Mesendoderm (in vitro differentiated cells): ENCODE data around the gene FAAH.

Experiments
- DNase-seq: peaks from one replicate; pipeline ENCODE4 v3.0.0; 2013
- H2AK5ac ChIP-seq: 2 replicates; pipeline ENCODE4 v1.6.1; 2013; ENCODE audit warnings: low read length, inconsistent platforms
- H2BK120ac ChIP-seq: 2 replicates; pipeline ENCODE4 v1.6.1; 2013; ENCODE audit warnings: low read depth, mild to moderate bottlenecking, low read length, moderate library complexity, mixed read lengths
- H2BK15ac ChIP-seq: replicated peaks from 2 replicates; pipeline ENCODE4 v1.6.1; 2013; ENCODE audit warnings: low read depth, mild to moderate bottlenecking, moderate library complexity
- H2BK5ac ChIP-seq: 2 replicates; pipeline ENCODE4 v1.6.1; 2013; ENCODE audit warnings: low read length, inconsistent platforms
- H3K18ac ChIP-seq: 2 replicates; pipeline ENCODE4 v1.6.1; 2013; ENCODE audit warnings: mild to moderate bottlenecking, low read length, mixed read lengths
- H3K23ac ChIP-seq: one replicate; pipeline ENCODE4 v1.6.1; 2013; ENCODE audit warnings: low read length
- H3K27ac ChIP-seq: 2 replicates; pipeline ENCODE4 v1.5.1; 2013; ENCODE audit warnings: low read depth, mild to moderate bottlenecking, inconsistent platforms, low read length, moderate library complexity
- H3K27me3 ChIP-seq: 2 replicates; pipeline ENCODE4 v1.6.1; 2013; ENCODE audit warnings: low read length, control low read depth, mild to moderate bottlenecking, inconsistent platforms; ENCODE audit not compliant: insufficient read depth, poor library complexity
- H3K36me3 ChIP-seq: 2 replicates; pipeline ENCODE4 v1.6.1; 2013; ENCODE audit warnings: low read length, inconsistent platforms; ENCODE audit not compliant: control insufficient read depth, insufficient read depth
- H3K4ac ChIP-seq: one replicate; pipeline ENCODE4 v1.6.1; 2013; ENCODE audit warnings: low read depth, mild to moderate bottlenecking, low read length, moderate library complexity
- H3K4me1 ChIP-seq: 2 replicates; pipeline ENCODE4 v1.6.1; 2013; ENCODE audit warnings: low read depth, low read length, inconsistent platforms; ENCODE audit not compliant: control insufficient read depth
- H3K4me2 ChIP-seq: 2 replicates; pipeline ENCODE4 v1.6.1; 2013; ENCODE audit warnings: low read length
- H3K4me3 ChIP-seq: 2 replicates; pipeline ENCODE4 v1.5.1; 2013; ENCODE audit warnings: mild to moderate bottlenecking, low read length
- H3K56ac ChIP-seq: one replicate; pipeline ENCODE4 v1.6.1; 2013; ENCODE audit warnings: low read length
- H3K79me1 ChIP-seq: 2 replicates; pipeline ENCODE4 v1.6.1; 2013; ENCODE audit warnings: low read length, inconsistent platforms
- H3K79me2 ChIP-seq: 2 replicates; pipeline ENCODE4 v1.6.1; 2013; ENCODE audit warnings: mild to moderate bottlenecking, low read length; ENCODE audit not compliant: control insufficient read depth, insufficient read depth
- H3K9ac ChIP-seq: 2 replicates; pipeline ENCODE4 v1.6.1; 2013; ENCODE audit warnings: low read length, inconsistent platforms
- H4K5ac ChIP-seq: one replicate; pipeline ENCODE4 v1.6.1; 2013; ENCODE audit warnings: low read length
- H4K8ac ChIP-seq: one replicate; pipeline ENCODE4 v1.6.1; 2013; ENCODE audit warnings: low read depth, mild to moderate bottlenecking, control low read depth, low read length, moderate library complexity
- WGBS: extraction: QIAGEN DNeasy Blood & Tissue Kit; methylation state at CpG from one replicate; pipeline ENCODE4 v1.1.7; 2013; ENCODE audit warnings: low lambda C conversion rate, missing lambda C conversion rate; ENCODE audit not compliant: insufficient coverage; ENCODE audit errors: extremely low coverage; 5-methylcytosine and 5-hydroxymethylcytosine counted together

FAAH gene

DNA sequence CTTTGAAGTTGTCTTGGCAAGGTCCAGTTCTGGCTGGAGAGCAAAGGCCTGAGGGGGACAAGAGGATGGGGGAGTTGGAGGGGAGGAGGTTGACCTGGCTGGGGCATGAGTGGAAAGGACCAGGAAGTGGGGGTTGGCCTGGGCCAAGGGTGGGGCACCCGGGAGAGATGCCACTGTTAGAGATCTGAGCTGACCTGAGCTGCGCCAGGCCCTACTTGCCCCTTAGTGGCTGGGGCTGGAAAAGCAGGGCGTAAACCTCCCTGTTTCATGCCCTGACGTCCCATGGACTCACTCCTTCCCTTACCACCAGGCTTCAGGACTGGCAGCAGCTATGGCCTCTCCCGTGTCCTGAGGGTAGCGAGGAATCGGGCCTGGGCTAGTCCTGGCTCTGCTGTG is 16.9 kb downstream of the FAAH start:
- no peak overlapping the region for H3K56ac ChIP-seq
- no peak overlapping the region for H3K9ac ChIP-seq
- H2BK120ac ChIP-seq, result no peak overlapping the region
- no peak overlapping the region for H4K8ac ChIP-seq
- no peak overlapping the region for H4K5ac ChIP-seq
- peaks cover 11% of the 10 kb centered on the region for H3K4me1 ChIP-seq
- no peak overlapping the region for H2BK15ac ChIP-seq
- H3K23ac ChIP-seq, result no peak overlapping the region
- H3K18ac ChIP-seq, result no peak overlapping the region
- H2BK5ac ChIP-seq, result no peak overlapping the region
- no CpG with 5 or more reads among the region's 7 CpGs for WGBS
- no peak overlapping the region for H3K4me2 ChIP-seq
- no peaks in the 10 kb centered on the region for H3K79me1 ChIP-seq
- no peaks in the 10 kb centered on the region for H3K36me3 ChIP-seq
- no peak overlapping the region for H2AK5ac ChIP-seq
- no peaks in the 10 kb centered on the region for H3K27me3 ChIP-seq
- no peak overlapping the region for H3K4me3 ChIP-seq
- H3K4ac ChIP-seq, result no peak overlapping the region
- no peaks in the 10 kb centered on the region for H3K79me2 ChIP-seq
- no peak for DNase-seq
- H3K27ac ChIP-seq, result no peak overlapping the region

DNA sequence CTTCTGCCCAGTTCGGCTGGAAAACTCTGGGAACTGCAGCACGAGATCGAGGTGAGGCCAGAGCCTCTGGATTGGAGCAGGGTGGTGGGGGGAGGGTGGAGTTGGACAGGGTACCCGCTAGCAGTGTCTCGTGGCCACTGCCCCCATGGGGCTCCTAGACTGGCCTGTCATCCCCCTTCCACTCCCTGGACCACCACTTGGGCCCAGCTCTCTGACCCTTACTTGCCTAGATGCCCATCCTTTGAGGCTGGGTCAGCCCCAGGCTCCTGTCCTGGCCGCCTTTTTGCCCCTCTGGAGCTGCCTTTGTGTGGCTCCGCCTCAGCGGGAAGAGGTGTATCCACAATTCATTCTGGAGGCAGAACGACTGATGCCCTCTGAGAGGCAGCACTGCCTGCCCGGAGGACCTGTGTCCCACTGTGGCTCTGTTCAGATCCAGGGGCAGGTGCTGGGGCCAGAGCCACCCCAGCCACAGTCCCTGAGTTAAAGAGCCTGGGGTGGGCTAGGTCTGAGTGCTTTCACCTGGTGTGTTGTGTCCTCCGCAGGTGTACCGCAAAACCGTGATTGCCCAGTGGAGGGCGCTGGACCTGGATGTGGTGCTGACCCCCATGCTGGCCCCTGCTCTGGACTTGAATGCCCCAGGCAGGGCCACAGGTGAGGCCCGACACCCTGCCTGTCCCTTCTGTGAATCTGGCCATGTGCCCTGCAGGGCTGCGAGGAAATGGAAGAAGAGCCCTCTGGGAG is 17.7 kb downstream of the FAAH start:
- DNase-seq, result peak; percentile 63
- Histone ChIP-seq H3K27me3 (no peaks in the 10 kb centered on the region), H3K23ac (no peak overlapping the region), H3K4me2 (no peak overlapping the region), H3K79me2 (no peaks in the 10 kb centered on the region), H3K9ac (no peak overlapping the region), H3K4me1 (peaks cover 10% of the 10 kb centered on the region), H2BK120ac (no peak overlapping the region), H4K8ac (no peak overlapping the region), H2AK5ac (no peak overlapping the region), H3K79me1 (no peaks in the 10 kb centered on the region), H3K27ac (no peak overlapping the region), H3K36me3 (no peaks in the 10 kb centered on the region), H3K56ac (no peak overlapping the region), H2BK5ac (no peak overlapping the region), H3K4me3 (no peak overlapping the region), H3K4ac (no peak overlapping the region), H3K18ac (no peak overlapping the region), H2BK15ac (no peak overlapping the region), H4K5ac (no peak overlapping the region)
- no CpG with 5 or more reads among the region's 16 CpGs for WGBS

- DNase-seq, result no peak
- H3K23ac ChIP-seq, result no peak overlapping the region
- no peak overlapping the region for H3K4me2 ChIP-seq
- no peak overlapping the region for H3K27ac ChIP-seq
- H3K79me1 ChIP-seq, result no peaks in the 10 kb centered on the region
- no peak overlapping the region for H2AK5ac ChIP-seq
- no peak overlapping the region for H2BK120ac ChIP-seq
- H3K79me2 ChIP-seq, result no peaks in the 10 kb centered on the region
- H3K4me1 ChIP-seq, result no peaks in the 10 kb centered on the region
- H3K4me3 ChIP-seq, result no peak overlapping the region
- H3K36me3 ChIP-seq, result no peaks in the 10 kb centered on the region
- H3K56ac ChIP-seq, result no peak overlapping the region
- H4K5ac ChIP-seq, result no peak overlapping the region
- no peaks in the 10 kb centered on the region for H3K27me3 ChIP-seq
- H3K18ac ChIP-seq, result no peak overlapping the region
- no peak overlapping the region for H3K4ac ChIP-seq
- no peak overlapping the region for H4K8ac ChIP-seq
- no peak overlapping the region for H2BK15ac ChIP-seq
- H3K9ac ChIP-seq, result no peak overlapping the region
- WGBS, result no CpG with 5 or more reads among the region's 13 CpGs
- no peak overlapping the region for H2BK5ac ChIP-seq
Observed at GRCh38 chr1:46412893-46413595, 18.9 kb downstream of the FAAH start.

DNA sequence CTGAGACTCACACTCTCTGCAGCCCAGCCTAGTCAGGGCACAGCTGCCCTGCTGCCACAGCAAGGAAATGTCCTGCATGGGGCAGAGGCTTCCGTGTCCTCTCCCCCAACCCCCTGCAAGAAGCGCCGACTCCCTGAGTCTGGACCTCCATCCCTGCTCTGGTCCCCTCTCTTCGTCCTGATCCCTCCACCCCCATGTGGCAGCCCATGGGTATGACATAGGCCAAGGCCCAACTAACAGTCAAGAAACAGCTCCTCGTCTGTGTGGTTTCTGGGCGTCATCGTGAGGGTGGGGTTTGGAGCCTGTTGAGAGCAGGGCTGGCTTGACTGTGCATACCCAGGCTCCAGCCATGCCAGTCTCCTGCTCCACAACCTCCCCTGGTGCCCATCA is 19.5 kb downstream of the FAAH start:
- Histone ChIP-seq H3K4ac (no peak overlapping the region), H3K23ac (no peak overlapping the region), H3K4me2 (no peak overlapping the region), H3K79me1 (no peaks in the 10 kb centered on the region), H4K8ac (no peak overlapping the region), H3K36me3 (no peaks in the 10 kb centered on the region), H2BK15ac (no peak overlapping the region), H3K4me3 (no peak overlapping the region), H3K9ac (no peak overlapping the region), H3K27ac (no peak overlapping the region), H3K27me3 (no peaks in the 10 kb centered on the region), H3K56ac (no peak overlapping the region), H2BK120ac (no peak overlapping the region), H4K5ac (no peak overlapping the region), H3K18ac (no peak overlapping the region), H2BK5ac (no peak overlapping the region), H3K79me2 (no peaks in the 10 kb centered on the region), H2AK5ac (no peak overlapping the region), H3K4me1 (no peaks in the 10 kb centered on the region)
- DNase-seq, result peak; percentile 75
- WGBS, result no CpG with 5 or more reads among the region's 7 CpGs

- Histone ChIP-seq H3K79me1 (no peaks in the 10 kb centered on the region), H3K4me1 (no peaks in the 10 kb centered on the region), H3K9ac (no peak overlapping the region), H3K27ac (no peak overlapping the region), H3K4ac (no peak overlapping the region), H3K4me3 (no peak overlapping the region), H3K23ac (no peak overlapping the region), H2BK120ac (no peak overlapping the region), H3K4me2 (no peak overlapping the region), H3K79me2 (no peaks in the 10 kb centered on the region), H3K36me3 (no peaks in the 10 kb centered on the region), H3K56ac (no peak overlapping the region), H2BK5ac (no peak overlapping the region), H2BK15ac (no peak overlapping the region), H3K18ac (no peak overlapping the region), H4K8ac (no peak overlapping the region), H2AK5ac (no peak overlapping the region), H4K5ac (no peak overlapping the region), H3K27me3 (no peaks in the 10 kb centered on the region)
- DNase-seq, result no peak
- no CpG with 5 or more reads among the region's 4 CpGs for WGBS
Observed at GRCh38 chr1:46415514-46415913, 21.4 kb downstream of the FAAH start.
